GM12865 (cell line): ENCODE data around the gene PHF8.

Experiments used
- DNase-seq: peaks from one replicate; pipeline ENCODE4 v3.0.0; 2010; ENCODE audit warnings: low read depth
- H3K4me3 ChIP-seq: 2 replicates; pipeline ENCODE4 v1.5.1; 2011; ENCODE audit warnings: mild to moderate bottlenecking, low read depth, low read length, control low read depth
- CTCF ChIP-seq: IDR thresholded peaks from 2 replicates; pipeline ENCODE4 v1.5.1; 2011; ENCODE audit warnings: low read length, control low read depth, low read depth, inconsistent platforms; ENCODE audit not compliant: insufficient read depth; ENCODE audit errors: missing control alignments

The PHF8 gene

GRCh38 chrX:54030329-54030728 is 13.9 kb downstream of the PHF8 start:
- no peak for TF ChIP-seq CTCF
- no peak for DNase-seq
- no peak overlapping the region for H3K4me3 ChIP-seq

- TF ChIP-seq CTCF = no peak
- DNase-seq = no peak
- no peak overlapping the region for H3K4me3 ChIP-seq
These were observed 14.6 kb downstream of the PHF8 start for GRCh38 chrX:54029529-54030143.

GRCh38 chrX:54024350-54024749 is 19.9 kb downstream of the PHF8 start:
- DNase-seq = no peak
- no peak for TF ChIP-seq CTCF
- H3K4me3 ChIP-seq = no peak overlapping the region

- no peak for DNase-seq
- no peak overlapping the region for H3K4me3 ChIP-seq
- no peak for TF ChIP-seq CTCF
These were observed 31.3 kb downstream of the PHF8 start for GRCh38 chrX:54012830-54013500.

DNA sequence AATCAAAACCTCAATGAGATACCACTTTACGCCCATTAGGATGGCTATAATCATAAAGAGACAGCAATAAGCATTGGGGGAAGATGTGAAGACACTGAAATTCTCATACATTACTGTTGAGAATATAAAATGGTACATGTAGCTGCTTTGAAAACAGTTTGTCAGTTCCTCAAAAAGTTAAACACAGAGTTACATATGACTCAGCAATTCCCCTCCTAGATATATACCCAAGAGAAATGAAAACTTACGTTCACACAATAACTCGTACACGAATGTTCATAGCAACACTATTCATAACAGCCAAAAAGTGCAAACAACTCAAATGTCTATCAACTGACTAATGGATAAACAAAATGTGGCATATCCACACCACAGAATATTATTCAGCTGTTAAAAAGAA is 36.6 kb downstream of the PHF8 start:
- no peak overlapping the region for H3K4me3 ChIP-seq
- DNase-seq = peak; percentile 1
- no peak for TF ChIP-seq CTCF

GRCh38 chrX:53997724-53998123 is 46.5 kb downstream of the PHF8 start:
- H3K4me3 ChIP-seq = no peak overlapping the region
- TF ChIP-seq CTCF = no peak
- DNase-seq = no peak

DNA sequence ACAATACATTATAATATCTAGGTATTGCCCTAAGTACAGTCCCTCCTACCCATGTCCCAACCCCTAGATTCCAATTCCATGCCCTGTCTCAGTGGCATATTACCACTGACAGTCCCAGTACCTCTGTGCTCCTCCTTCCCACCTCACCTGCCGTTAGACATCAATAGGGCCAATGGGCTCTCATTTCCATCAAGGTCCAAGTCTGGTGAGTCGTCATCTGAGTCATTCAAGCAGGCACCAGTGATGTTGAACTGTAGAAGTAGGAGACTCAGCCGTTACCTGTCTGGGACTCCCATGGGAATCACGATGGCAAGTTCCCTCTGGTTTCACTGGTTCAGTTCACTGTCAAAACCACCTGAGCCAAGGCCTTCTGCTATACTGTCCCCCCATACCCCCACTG is 51.7 kb downstream of the PHF8 start:
- no peak for DNase-seq
- no peak for TF ChIP-seq CTCF
- H3K4me3 ChIP-seq = no peak overlapping the region
